HEK293 (cell line): ENCODE measurements around the gene PIBF1.

Experiments used
- CTCF ChIA-PET: fragments of 350-600 bp; formaldehyde crosslinking; extraction: SDS; loops from one replicate; lab custom pipeline; 2021; ENCODE audit warnings: antibody characterized with exemption; lab: Yijun Ruan, JAX
- POLR2A ChIA-PET: fragments of 300-600 bp; formaldehyde crosslinking; extraction: SDS; loops from one replicate; lab custom pipeline; 2020; ENCODE audit warnings: antibody characterized with exemption, inconsistent platforms; lab: Yijun Ruan, JAX
- H3K27ac ChIP-seq: fragments of 200-500 bp; sonication (Bioruptor generic); 2 replicates; pipeline ENCODE4 v1.5.1; 2014; ENCODE audit warnings: low read depth, low read length, control low read depth, inconsistent platforms; ENCODE audit errors: extremely low read depth
- H3K36me3 ChIP-seq, 2 experiments: fragments of 200-500 bp in 1 of 2; sonication (Bioruptor generic) in 1 of 2; 1 replicate in 1 of 2; 2 replicates in 1 of 2; pipeline ENCODE4 v1.5.1; 2014 to 2017; ENCODE audit warnings: inconsistent platforms in 2 of 2, low read length in 2 of 2; ENCODE audit not compliant: control insufficient read depth in 2 of 2, insufficient read depth in 1 of 2
- H3K4me1 ChIP-seq: fragments of 200-500 bp; sonication (Bioruptor generic); 2 replicates; pipeline ENCODE4 v1.5.1; 2014; ENCODE audit warnings: mild to moderate bottlenecking, low read length, inconsistent platforms; ENCODE audit not compliant: control insufficient read depth, insufficient read depth
- H3K4me3 ChIP-seq: 2 replicates; pipeline ENCODE4 v1.5.1; 2011; ENCODE audit warnings: low read depth, mild to moderate bottlenecking, control low read depth, low read length, moderate library complexity
- H3K9me3 ChIP-seq: fragments of 200-500 bp; sonication (Bioruptor generic); 2 replicates; pipeline ENCODE4 v1.5.1; 2014; ENCODE audit warnings: low read depth, low read length, inconsistent platforms; ENCODE audit not compliant: control insufficient read depth, insufficient read depth
- AEBP2 ChIP-seq: fragments of 450-650 bp; formaldehyde crosslinking; IDR thresholded peaks from 2 replicates; pipeline ENCODE4 v1.5.1; 2016; ENCODE audit warnings: missing biosample characterization, missing genetic modification characterization, borderline replicate concordance
- OVOL3 ChIP-seq: fragments of 450-650 bp; formaldehyde crosslinking; IDR thresholded peaks from 2 replicates; pipeline ENCODE4 v1.5.1; 2016; ENCODE audit warnings: missing biosample characterization, missing genetic modification characterization
- RBAK ChIP-seq: fragments of 450-650 bp; formaldehyde crosslinking; IDR thresholded peaks from 2 replicates; pipeline ENCODE4 v1.5.1; 2016; ENCODE audit warnings: missing biosample characterization, missing genetic modification characterization
- SP2 ChIP-seq: fragments of 450-650 bp; formaldehyde crosslinking; IDR thresholded peaks from 2 replicates; pipeline ENCODE4 v1.5.1; 2016; ENCODE audit warnings: missing biosample characterization, missing genetic modification characterization
- ZBTB21 ChIP-seq: fragments of 450-650 bp; formaldehyde crosslinking; IDR thresholded peaks from 2 replicates; pipeline ENCODE4 v1.5.1; 2017; ENCODE audit warnings: missing biosample characterization, missing genetic modification characterization
- ZBTB6 ChIP-seq: fragments of 450-650 bp; formaldehyde crosslinking; IDR thresholded peaks from 2 replicates; pipeline ENCODE4 v1.5.1; 2017; ENCODE audit warnings: missing biosample characterization, missing genetic modification characterization
- ZFP3 ChIP-seq: fragments of 450-650 bp; formaldehyde crosslinking; IDR thresholded peaks from 2 replicates; pipeline ENCODE4 v1.5.1; 2016; ENCODE audit warnings: low read depth, missing biosample characterization, missing genetic modification characterization
- ZNF391 ChIP-seq: fragments of 450-650 bp; formaldehyde crosslinking; IDR thresholded peaks from 2 replicates; pipeline ENCODE4 v1.5.1; 2016; ENCODE audit warnings: low read depth, missing biosample characterization, missing genetic modification characterization, borderline replicate concordance
- ZNF600 ChIP-seq: fragments of 450-650 bp; formaldehyde crosslinking; IDR thresholded peaks from 2 replicates; pipeline ENCODE4 v1.5.1; 2016; ENCODE audit warnings: missing biosample characterization, missing genetic modification characterization
- ZNF626 ChIP-seq: fragments of 450-650 bp; sonication (Bioruptor Pico); formaldehyde crosslinking; IDR thresholded peaks from 2 replicates; pipeline ENCODE4 v1.5.1; 2018; ENCODE audit warnings: missing biosample characterization, missing genetic modification characterization, inconsistent platforms
- ZNF654 ChIP-seq: fragments of 450-650 bp; formaldehyde crosslinking; IDR thresholded peaks from 2 replicates; pipeline ENCODE4 v1.5.1; 2016; ENCODE audit warnings: low read depth, missing biosample characterization, missing genetic modification characterization
- ZNF768 ChIP-seq: fragments of 450-650 bp; formaldehyde crosslinking; IDR thresholded peaks from 2 replicates; pipeline ENCODE4 v1.5.1; 2018; ENCODE audit warnings: missing biosample characterization, mild to moderate bottlenecking, missing genetic modification characterization
- TF ChIP-seq, protein P1 (sequence below): fragments of 450-650 bp; formaldehyde crosslinking; IDR thresholded peaks from 2 replicates; pipeline ENCODE4 v1.5.1; 2017; ENCODE audit warnings: missing biosample characterization, missing genetic modification characterization
- TF ChIP-seq, protein P2 (sequence below): fragments of 450-650 bp; formaldehyde crosslinking; IDR thresholded peaks from 2 replicates; pipeline ENCODE4 v1.5.1; 2016; ENCODE audit warnings: missing biosample characterization, missing genetic modification characterization
- TF ChIP-seq, protein P3 (sequence below): fragments of 450-650 bp; formaldehyde crosslinking; IDR thresholded peaks from 2 replicates; pipeline ENCODE4 v1.5.1; 2016; ENCODE audit warnings: missing biosample characterization, missing genetic modification characterization

PIBF1 gene

GRCh38 chr13:72823724-72824123, 41.8 kb downstream of the PIBF1 start:
- H3K9me3 ChIP-seq = no peaks in the 10 kb centered on the region
- no peaks in the 10 kb centered on the region for H3K4me1 ChIP-seq
- H3K27ac ChIP-seq = no peak overlapping the region
- H3K36me3 ChIP-seq = peaks cover 0 to 41% of the 10 kb centered on the region in 2 experiments; a peak in 1 of 3 replicates
- TF ChIP-seq ZNF600 (tag by site-specific recombination) = no peak
- no peak overlapping the region for H3K4me3 ChIP-seq
- ChIA-PET CTCF (no interaction called here), POLR2A (no interaction called here)

GRCh38 chr13:72834601-72835000, 52.7 kb downstream of the PIBF1 start:
- POLR2A ChIA-PET = no interaction called here
- H3K36me3 ChIP-seq = peaks cover 0 to 39% of the 10 kb centered on the region in 2 experiments; a peak in 1 of 3 replicates
- no peak overlapping the region for H3K4me3 ChIP-seq
- no peak overlapping the region for H3K27ac ChIP-seq
- H3K4me1 ChIP-seq = no peaks in the 10 kb centered on the region
- TF ChIP-seq SP2 (no peak), ZNF626 (no peak), AEBP2 (tag by site-specific recombination) (no peak), ZFP3 (tag by site-specific recombination) (no peak), ZBTB21 (no peak), OVOL3 (tag by site-specific recombination) (no peak), RBAK (no peak), ZNF768 (no peak), ZNF391 (no peak)
- TF ChIP-seq, protein P1, sequence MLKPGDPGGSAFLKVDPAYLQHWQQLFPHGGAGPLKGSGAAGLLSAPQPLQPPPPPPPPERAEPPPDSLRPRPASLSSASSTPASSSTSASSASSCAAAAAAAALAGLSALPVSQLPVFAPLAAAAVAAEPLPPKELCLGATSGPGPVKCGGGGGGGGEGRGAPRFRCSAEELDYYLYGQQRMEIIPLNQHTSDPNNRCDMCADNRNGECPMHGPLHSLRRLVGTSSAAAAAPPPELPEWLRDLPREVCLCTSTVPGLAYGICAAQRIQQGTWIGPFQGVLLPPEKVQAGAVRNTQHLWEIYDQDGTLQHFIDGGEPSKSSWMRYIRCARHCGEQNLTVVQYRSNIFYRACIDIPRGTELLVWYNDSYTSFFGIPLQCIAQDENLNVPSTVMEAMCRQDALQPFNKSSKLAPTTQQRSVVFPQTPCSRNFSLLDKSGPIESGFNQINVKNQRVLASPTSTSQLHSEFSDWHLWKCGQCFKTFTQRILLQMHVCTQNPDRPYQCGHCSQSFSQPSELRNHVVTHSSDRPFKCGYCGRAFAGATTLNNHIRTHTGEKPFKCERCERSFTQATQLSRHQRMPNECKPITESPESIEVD (tag by site-specific recombination) = no peak
- TF ChIP-seq, protein P2, sequence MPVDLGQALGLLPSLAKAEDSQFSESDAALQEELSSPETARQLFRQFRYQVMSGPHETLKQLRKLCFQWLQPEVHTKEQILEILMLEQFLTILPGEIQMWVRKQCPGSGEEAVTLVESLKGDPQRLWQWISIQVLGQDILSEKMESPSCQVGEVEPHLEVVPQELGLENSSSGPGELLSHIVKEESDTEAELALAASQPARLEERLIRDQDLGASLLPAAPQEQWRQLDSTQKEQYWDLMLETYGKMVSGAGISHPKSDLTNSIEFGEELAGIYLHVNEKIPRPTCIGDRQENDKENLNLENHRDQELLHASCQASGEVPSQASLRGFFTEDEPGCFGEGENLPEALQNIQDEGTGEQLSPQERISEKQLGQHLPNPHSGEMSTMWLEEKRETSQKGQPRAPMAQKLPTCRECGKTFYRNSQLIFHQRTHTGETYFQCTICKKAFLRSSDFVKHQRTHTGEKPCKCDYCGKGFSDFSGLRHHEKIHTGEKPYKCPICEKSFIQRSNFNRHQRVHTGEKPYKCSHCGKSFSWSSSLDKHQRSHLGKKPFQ = no peak
- H3K9me3 ChIP-seq = no peaks in the 10 kb centered on the region
- CTCF ChIA-PET = no interaction called here

DNA sequence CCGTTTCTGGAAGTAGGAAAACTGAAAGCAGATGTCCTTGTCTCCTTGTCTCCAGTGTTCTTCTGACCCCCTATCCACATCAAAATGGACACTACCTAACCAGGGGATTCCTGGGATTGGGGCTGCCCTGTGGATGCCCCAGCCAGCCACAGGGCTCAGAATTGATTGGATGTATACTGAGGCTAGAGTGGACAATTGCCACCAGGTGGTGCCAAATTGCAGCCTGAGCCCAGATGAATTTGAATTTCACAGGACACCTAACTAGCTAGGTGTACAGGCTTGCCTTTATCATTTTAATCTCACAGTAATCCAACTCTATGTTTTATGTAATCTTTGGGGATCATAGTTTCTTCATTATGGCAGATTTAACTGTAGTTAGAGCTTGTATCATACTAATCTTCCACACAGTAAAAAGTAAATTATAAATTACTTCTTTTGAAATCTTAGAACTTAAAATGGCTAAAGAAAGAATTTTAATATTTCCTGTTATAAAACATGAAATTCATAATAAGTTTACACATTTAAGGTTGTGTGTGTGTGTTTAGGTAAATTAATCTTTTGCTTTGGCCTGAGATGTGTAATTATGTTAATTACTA, 58.0 kb downstream of the PIBF1 start:
- no peak for TF ChIP-seq ZNF626
- no peak for TF ChIP-seq ZBTB6 (tag by site-specific recombination)
- TF ChIP-seq ZNF654 = peak; percentile 40
- TF ChIP-seq, protein P3, sequence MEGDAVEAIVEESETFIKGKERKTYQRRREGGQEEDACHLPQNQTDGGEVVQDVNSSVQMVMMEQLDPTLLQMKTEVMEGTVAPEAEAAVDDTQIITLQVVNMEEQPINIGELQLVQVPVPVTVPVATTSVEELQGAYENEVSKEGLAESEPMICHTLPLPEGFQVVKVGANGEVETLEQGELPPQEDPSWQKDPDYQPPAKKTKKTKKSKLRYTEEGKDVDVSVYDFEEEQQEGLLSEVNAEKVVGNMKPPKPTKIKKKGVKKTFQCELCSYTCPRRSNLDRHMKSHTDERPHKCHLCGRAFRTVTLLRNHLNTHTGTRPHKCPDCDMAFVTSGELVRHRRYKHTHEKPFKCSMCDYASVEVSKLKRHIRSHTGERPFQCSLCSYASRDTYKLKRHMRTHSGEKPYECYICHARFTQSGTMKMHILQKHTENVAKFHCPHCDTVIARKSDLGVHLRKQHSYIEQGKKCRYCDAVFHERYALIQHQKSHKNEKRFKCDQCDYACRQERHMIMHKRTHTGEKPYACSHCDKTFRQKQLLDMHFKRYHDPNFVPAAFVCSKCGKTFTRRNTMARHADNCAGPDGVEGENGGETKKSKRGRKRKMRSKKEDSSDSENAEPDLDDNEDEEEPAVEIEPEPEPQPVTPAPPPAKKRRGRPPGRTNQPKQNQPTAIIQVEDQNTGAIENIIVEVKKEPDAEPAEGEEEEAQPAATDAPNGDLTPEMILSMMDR = peak; percentile 25; the same call in 1 of the 2 replicates
- ChIA-PET CTCF (interaction anchor here (0.8 to 1.7 kb wide), 3 partner anchors 9 to 861 kb away, joined by 3 to 8 read pairs (median 4); no protein-coding TSS in a partner anchor), POLR2A (interaction anchor here (1.9 kb wide), 1 partner anchor 219 kb away, joined by 4 read pairs; the partner anchor contains the start of gene KLF5)
- Histone ChIP-seq H3K36me3 (peaks cover 0 to 42% of the 10 kb centered on the region in 2 experiments; a peak in 2 of 3 replicates), H3K27ac (no peak overlapping the region), H3K4me1 (no peaks in the 10 kb centered on the region), H3K4me3 (no peak overlapping the region), H3K9me3 (no peaks in the 10 kb centered on the region)
